Measurements from ENCODE around the gene MRPS27. TPM values are rescaled to one million over a fixed set of nuclear protein-coding genes. Genes with fewer than 3 reads are reported as not detected.

Gene MRPS27
- total RNA-seq, 4 donors from 2014 or later: 48.7 to 63.7 (median 51.9) TPM

GRCh38 chr5:72194846-72195245 lies 125.2 kb downstream of the MRPS27 start:
- WGBS: 88% methylated on average over 6 of the region's 6 CpGs
- no peaks in the 10 kb centered on the region for H3K9me3 ChIP-seq
- no peak overlapping the region for H3K27ac ChIP-seq
- H3K36me3 ChIP-seq: peaks cover 40% of the 10 kb centered on the region
- no peaks in the 10 kb centered on the region for H3K27me3 ChIP-seq
- DNase-seq (ENCODE audit: low spot score in 2 of 2): no peak
- no peak overlapping the region for H3K4me3 ChIP-seq
- TF ChIP-seq CTCF (IDR thresholded peaks at IDR 0.05) (no peak), POLR2A (IDR thresholded peaks at IDR 0.05) (no peak), POLR2AphosphoS5 (IDR thresholded peaks at IDR 0.05) (no peak), EP300 (IDR thresholded peaks at IDR 0.05) (no peak)
- no peaks in the 10 kb centered on the region for H3K4me1 ChIP-seq

- H3K27me3 ChIP-seq: no peaks in the 10 kb centered on the region
- peaks cover 10% of the 10 kb centered on the region for H3K36me3 ChIP-seq
- no peak for DNase-seq (ENCODE audit: low spot score in 2 of 2)
- no peaks in the 10 kb centered on the region for H3K9me3 ChIP-seq
- no peak overlapping the region for H3K4me3 ChIP-seq
- 68% methylated on average over 3 of the region's 3 CpGs for WGBS
- no peak for TF ChIP-seq POLR2AphosphoS5 (IDR thresholded peaks at IDR 0.05)
- TF ChIP-seq CTCF (IDR thresholded peaks at IDR 0.05): no peak
- TF ChIP-seq EP300 (IDR thresholded peaks at IDR 0.05): no peak
- no peak for TF ChIP-seq POLR2A (IDR thresholded peaks at IDR 0.05)
- no peak overlapping the region for H3K27ac ChIP-seq
- peaks cover 24% of the 10 kb centered on the region for H3K4me1 ChIP-seq
These were observed 128.6 kb downstream of the MRPS27 start for GRCh38 chr5:72191404-72191803.

- Histone ChIP-seq H3K4me1 (peaks cover 37% of the 10 kb centered on the region), H3K36me3 (peaks cover 5% of the 10 kb centered on the region), H3K4me3 (no peak overlapping the region), H3K27ac (no peak overlapping the region), H3K27me3 (no peaks in the 10 kb centered on the region), H3K9me3 (no peaks in the 10 kb centered on the region)
- TF ChIP-seq POLR2AphosphoS5 (IDR thresholded peaks at IDR 0.05): no peak
- no peak for TF ChIP-seq POLR2A (IDR thresholded peaks at IDR 0.05)
- WGBS: 68% methylated on average over 2 of the region's 2 CpGs
- DNase-seq (ENCODE audit: low spot score in 2 of 2): no peak
These were observed 130.9 kb downstream of the MRPS27 start for GRCh38 chr5:72189146-72189545.

DNA sequence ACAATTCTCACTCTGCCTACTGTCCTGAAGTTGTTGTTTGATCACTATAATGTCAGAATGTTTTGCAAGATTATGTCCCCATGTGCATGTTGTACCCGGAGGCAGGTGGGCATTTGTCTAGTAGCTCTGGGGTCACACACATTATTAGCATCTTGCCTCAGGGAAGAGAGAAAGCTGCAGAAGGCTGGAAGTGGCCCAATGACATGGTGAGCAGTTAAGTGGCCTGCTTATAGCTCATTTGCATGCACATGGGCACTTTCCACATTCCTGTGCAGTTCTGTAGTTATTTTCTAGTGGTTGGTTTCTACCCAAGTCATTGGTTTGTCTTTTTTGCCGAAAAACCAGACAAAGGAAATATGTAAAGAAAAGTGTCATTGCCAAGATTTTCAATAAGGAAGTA lies 131.9 kb downstream of the MRPS27 start:
- H3K4me1 ChIP-seq: peaks cover 37% of the 10 kb centered on the region
- no peak for TF ChIP-seq EP300 (IDR thresholded peaks at IDR 0.05)
- TF ChIP-seq POLR2A (IDR thresholded peaks at IDR 0.05): no peak
- TF ChIP-seq POLR2AphosphoS5 (IDR thresholded peaks at IDR 0.05): no peak
- TF ChIP-seq CTCF (IDR thresholded peaks at IDR 0.05): no peak
- DNase-seq (ENCODE audit: low spot score in 2 of 2): no peak
- H3K27ac ChIP-seq: peak overlapping the region; percentile 77
- peaks cover 8% of the 10 kb centered on the region for H3K36me3 ChIP-seq
- H3K9me3 ChIP-seq: no peaks in the 10 kb centered on the region
- WGBS: 64% methylated on average over 2 of the region's 2 CpGs
- no peaks in the 10 kb centered on the region for H3K27me3 ChIP-seq
- no peak overlapping the region for H3K4me3 ChIP-seq

GRCh38 chr5:72187388-72188075 lies 132.5 kb downstream of the MRPS27 start:
- WGBS: 69% methylated on average over 5 of the region's 5 CpGs
- TF ChIP-seq EP300 (IDR thresholded peaks at IDR 0.05) (no peak), CTCF (IDR thresholded peaks at IDR 0.05) (no peak), POLR2A (IDR thresholded peaks at IDR 0.05) (no peak), POLR2AphosphoS5 (IDR thresholded peaks at IDR 0.05) (no peak)
- H3K4me1 ChIP-seq: peaks cover 37% of the 10 kb centered on the region
- no peaks in the 10 kb centered on the region for H3K27me3 ChIP-seq
- H3K36me3 ChIP-seq: peaks cover 8% of the 10 kb centered on the region
- no peak overlapping the region for H3K4me3 ChIP-seq
- no peak for DNase-seq (ENCODE audit: low spot score in 2 of 2)
- no peaks in the 10 kb centered on the region for H3K9me3 ChIP-seq
- H3K27ac ChIP-seq: peak overlapping the region; percentile 77
